Activated CD4-positive, alpha-beta T cell treated with anti-CD3 and anti-CD28 coated beads, Interleukin-2, amount 50 U/mL, for 48 hours (primary cell): ENCODE data around the gene KCTD2.
A peak's percentile ranks its signal among the peaks of the same experiment; 100 is the strongest.
"Not testable (repeated sequence)": the region's sequence is repeated elsewhere in the genome, so short reads cannot be mapped to it uniquely, and the experiment has no call there.

ENCODE experiments used
- DNase-seq, 2 experiments: peaks; one replicate each; pipeline ENCODE4 v3.0.0-alpha.2; 2020

The KCTD2 gene

GRCh38 chr17:75046407-75047289 is at the start of gene KCTD2, which contains the start of gene ATP5PD:
TSS of gene KCTD2 (plus strand) at chr17:75047225. CDS start at chr17:75047251, 26 bp downstream.
TSS of gene ATP5PD (minus strand) at chr17:75046969. CDS start at chr17:75042650, 4,319 bp downstream.
- peak; percentile 95 to 97 for DNase-seq

GRCh38 chr17:74998783-74999182 is 48.2 kb upstream of the KCTD2 start:
- DNase-seq: no peak

GRCh38 chr17:74999523-74999922 is 47.5 kb upstream of the KCTD2 start:
- DNase-seq: no peak

- DNase-seq: no peak
Measured at GRCh38 chr17:75001915-75002843, 44.8 kb upstream of the KCTD2 start.

GRCh38 chr17:75003070-75003956 is 43.7 kb upstream of the KCTD2 start:
- no peak for DNase-seq

- no peak for DNase-seq
Measured at GRCh38 chr17:75003957-75004355, 43.1 kb upstream of the KCTD2 start.

- no peak for DNase-seq
Measured at GRCh38 chr17:75004371-75004770, 42.7 kb upstream of the KCTD2 start.

GRCh38 chr17:75005291-75005690 is 41.7 kb upstream of the KCTD2 start:
- DNase-seq: no peak

GRCh38 chr17:75006084-75006483 is 40.9 kb upstream of the KCTD2 start:
- DNase-seq: not testable (repeated sequence)

GRCh38 chr17:75006653-75007052 is 40.4 kb upstream of the KCTD2 start:
- no peak for DNase-seq

- DNase-seq: no peak
Measured at GRCh38 chr17:75008373-75008772, 38.7 kb upstream of the KCTD2 start.

- DNase-seq: no peak
Measured at GRCh38 chr17:75009139-75009724, 37.8 kb upstream of the KCTD2 start.

GRCh38 chr17:75010683-75011400 is 36.2 kb upstream of the KCTD2 start:
- DNase-seq: peak in 1 of 2 experiments; percentile 13

GRCh38 chr17:75011401-75012095 is 35.5 kb upstream of the KCTD2 start:
- DNase-seq: no peak

- no peak for DNase-seq
Measured at GRCh38 chr17:75012096-75012345, 35.0 kb upstream of the KCTD2 start.

- DNase-seq: peak; percentile 82 to 85
Measured at GRCh38 chr17:75012346-75013091, 34.5 kb upstream of the KCTD2 start, which contains the start of gene MRPL58. TSS of gene MRPL58 (plus strand) at chr17:75012670. CDS start at chr17:75012687, 17 bp downstream.

- no peak for DNase-seq
Measured at GRCh38 chr17:75013092-75013559, 33.9 kb upstream of the KCTD2 start.

- DNase-seq: no peak
Measured at GRCh38 chr17:75019146-75019545, 27.9 kb upstream of the KCTD2 start.

GRCh38 chr17:75019710-75020109 is 27.3 kb upstream of the KCTD2 start:
- no peak for DNase-seq
